CD4-positive, CD25-positive, alpha-beta regulatory T cell (primary cell): Measurements from ENCODE around the gene A1BG. TPM values are rescaled to one million over a fixed set of nuclear protein-coding genes. Genes with fewer than 3 reads are reported as not detected.
A peak's percentile ranks its signal among the peaks of the same experiment; 100 is the strongest.

ENCODE experiments used
- ATAC-seq, 2 donors: fragments of 150-1000 bp; cut with Tn5 transposase; one replicate each; pipeline ENCODE4 v1.10.0; 2021; ENCODE audit warnings: low read depth in 2 of 2, moderate number of reproducible peaks in 2 of 2, moderate library complexity in 1 of 2
- DNase-seq, 3 donors: peaks; one replicate each; pipeline versions ENCODE4 v3.0.0 to v3.0.0-alpha.2; 2012 to 2022; ENCODE audit warnings: mixed read lengths in 1 of 3
- H3K27ac ChIP-seq: one replicate; pipeline ENCODE4 v1.7.0; 2013; ENCODE audit warnings: mild to moderate bottlenecking, low read length; ENCODE audit not compliant: insufficient read depth, poor library complexity, severe bottlenecking
- H3K27me3 ChIP-seq: one replicate; pipeline ENCODE4 v1.7.0; 2013; ENCODE audit warnings: low read length; ENCODE audit not compliant: control insufficient read depth, insufficient read depth
- H3K36me3 ChIP-seq: one replicate; pipeline ENCODE4 v1.7.0; 2013; ENCODE audit warnings: mild to moderate bottlenecking, low read length, moderate library complexity; ENCODE audit not compliant: control insufficient read depth, insufficient read depth
- H3K4me1 ChIP-seq: 2 replicates; pipeline ENCODE4 v1.7.0; 2013; ENCODE audit warnings: mild to moderate bottlenecking, low read length; ENCODE audit not compliant: insufficient read depth, control insufficient read depth, poor library complexity, severe bottlenecking
- H3K4me3 ChIP-seq: one replicate; pipeline ENCODE4 v1.7.0; 2013; ENCODE audit warnings: low read depth, mild to moderate bottlenecking, low read length, moderate library complexity
- H3K9me3 ChIP-seq, 2 experiments: 1 replicate in 1 of 2; 2 replicates in 1 of 2; pipeline ENCODE4 v1.7.0; 2013; ENCODE audit warnings: low read length in 2 of 2, mild to moderate bottlenecking in 1 of 2, moderate library complexity in 1 of 2; ENCODE audit not compliant: control insufficient read depth in 2 of 2
- H3K27ac Mint-ChIP-seq, 3 donors: one replicate each; pipeline ENCODE4 v1.8.0; 2020 to 2022; ENCODE audit warnings: mild to moderate bottlenecking in 3 of 3, mixed read lengths in 3 of 3, moderate library complexity in 2 of 3
- H3K27me3 Mint-ChIP-seq: one replicate; pipeline ENCODE4 v1.8.0; 2022; ENCODE audit warnings: mild to moderate bottlenecking, mixed read lengths
- H3K36me3 Mint-ChIP-seq: one replicate; pipeline ENCODE4 v1.8.0; 2020; ENCODE audit warnings: mixed read lengths
- H3K4me1 Mint-ChIP-seq, 4 donors: one replicate each; pipeline ENCODE4 v1.8.0; 2020 to 2022; ENCODE audit warnings: mixed read lengths in 4 of 4, mild to moderate bottlenecking in 1 of 4
- H3K4me3 Mint-ChIP-seq, 4 donors: one replicate each; pipeline ENCODE4 v1.8.0; 2020 to 2022; ENCODE audit warnings: mild to moderate bottlenecking in 4 of 4, mixed read lengths in 4 of 4, moderate library complexity in 3 of 4
- H3K9me3 Mint-ChIP-seq, 7 donors: one replicate each; pipeline ENCODE4 v1.8.0; 2020 to 2022; ENCODE audit warnings: mixed read lengths in 7 of 7, mild to moderate bottlenecking in 3 of 7, moderate library complexity in 2 of 7
- polyA plus RNA-seq, 4 donors: library from polyadenylated mRNA; unstranded; fragments of 300-500 nt; fragmentation: Illumina TruSeq; gene quantifications; one replicate each; pipeline ENCODE4 v1.2.3, GENCODE V29; 2021
- total RNA-seq: library from RNA; stranded (reverse); gene quantifications from one replicate; pipeline ENCODE4 v1.2.3, GENCODE V29; 2022

A1BG gene
- total RNA-seq, result 11.8 TPM
- 10 to 100 TPM; 32.0 to 53.7 (median 39.8) TPM for polyA plus RNA-seq

DNA sequence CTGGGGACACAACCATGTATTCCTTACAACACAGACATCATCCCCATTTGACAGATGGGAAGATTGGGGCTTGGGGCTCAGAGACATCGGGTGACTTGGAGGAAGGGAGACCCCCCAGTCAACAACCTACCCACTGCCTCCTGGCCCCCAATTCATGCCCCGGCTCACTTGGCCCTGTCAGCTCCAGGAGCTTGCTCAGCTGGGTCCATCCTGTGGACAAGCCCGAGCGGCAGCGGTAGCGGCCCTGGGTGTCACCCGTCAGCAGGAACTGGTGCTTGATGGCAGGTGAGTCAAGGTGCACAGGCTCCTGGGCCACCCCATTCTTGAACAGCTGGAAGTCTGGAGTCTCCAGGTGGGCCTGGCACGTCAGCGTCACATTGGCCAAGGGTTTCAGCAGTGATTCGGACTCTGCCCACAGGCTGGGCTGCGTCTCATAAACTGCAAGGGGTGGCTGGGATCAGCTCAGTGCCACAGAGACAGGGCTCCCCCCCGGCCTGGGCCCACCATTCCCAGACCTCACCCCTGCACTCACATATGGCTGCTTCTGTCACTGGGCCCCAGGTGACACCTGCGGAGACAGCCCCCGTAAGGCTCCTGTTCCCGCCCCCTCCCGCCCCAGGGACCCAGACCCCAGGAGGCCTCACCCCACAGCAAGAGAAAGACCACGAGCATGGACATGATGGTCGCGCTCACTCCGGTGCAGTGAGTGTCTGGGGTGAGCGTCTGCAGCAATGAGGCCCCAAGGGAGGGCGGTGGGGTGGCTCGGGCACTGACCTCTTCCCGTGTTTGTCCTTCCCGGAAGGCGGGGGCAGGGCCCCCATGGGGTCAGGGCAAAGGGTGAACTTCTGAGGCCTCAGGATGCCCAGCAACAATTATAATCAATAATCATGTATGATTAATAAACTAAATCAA lies at the start of gene A1BG:
A1BG (minus strand) TSS at position 733 of the 912 bp plus-strand sequence; CDS start at position 678, 55 bp downstream.
- H3K36me3 Mint-ChIP-seq, result peaks cover 8% of the 10 kb centered on the region

GRCh38 chr19:58401840-58402421 lies 48.6 kb upstream of the A1BG start:
- peak overlapping the region in 2 of 4 donors; percentile 15 to 86 for H3K4me3 Mint-ChIP-seq
- peak overlapping the region; percentile 91 for H3K27ac ChIP-seq
- H3K36me3 Mint-ChIP-seq, result no peaks in the 10 kb centered on the region
- H3K4me3 ChIP-seq, result peak overlapping the region; percentile 51
- ATAC-seq (no peak), DNase-seq (no peak)
- H3K27me3 Mint-ChIP-seq, result peaks cover 9% of the 10 kb centered on the region
- peaks cover 0 to 23% (median 8%) of the 10 kb centered on the region in 4 donors for H3K4me1 Mint-ChIP-seq
- H3K27me3 ChIP-seq, result no peaks in the 10 kb centered on the region
- no peaks in the 10 kb centered on the region for H3K36me3 ChIP-seq
- no peak overlapping the region for H3K27ac Mint-ChIP-seq
- peaks cover 16% of the 10 kb centered on the region for H3K4me1 ChIP-seq
- H3K9me3 ChIP-seq, result no peaks in the 10 kb centered on the region
- no peaks in the 10 kb centered on the region for H3K9me3 Mint-ChIP-seq

More for the DNA sequence above, at the start of gene A1BG:
- Histone ChIP-seq H3K27ac (no peak within 1 kb of the TSS), H3K27me3 (no peaks in the 10 kb centered on the region), H3K36me3 (no peaks in the 10 kb centered on the region), H3K4me1 (peaks cover 26% of the 10 kb centered on the region), H3K9me3 (no peaks in the 10 kb centered on the region), H3K4me3 (no peak within 1 kb of the TSS)
- Mint-ChIP-seq H3K9me3 (peaks cover 0 to 2% (median 0%) of the 10 kb centered on the region in 7 donors), H3K4me3 (peak within 1 kb of the TSS in 1 of 4 donors; percentile 66), H3K4me1 (peaks cover 0 to 26% (median 6%) of the 10 kb centered on the region in 4 donors), H3K27ac (no peak within 1 kb of the TSS), H3K27me3 (peaks cover 2% of the 10 kb centered on the region)
- ATAC-seq (no peak), DNase-seq (no peak)

- Histone ChIP-seq H3K27me3 (no peaks in the 10 kb centered on the region), H3K36me3 (no peaks in the 10 kb centered on the region), H3K4me3 (peak overlapping the region; percentile 51), H3K27ac (peak overlapping the region; percentile 91), H3K4me1 (peaks cover 16% of the 10 kb centered on the region), H3K9me3 (no peaks in the 10 kb centered on the region)
- H3K4me3 Mint-ChIP-seq, result peak overlapping the region; percentile 81 to 94 (median 88)
- peak overlapping the region; percentile 66 to 95 (median 91) for H3K27ac Mint-ChIP-seq
- peaks cover 0 to 16% (median 7%) of the 10 kb centered on the region in 4 donors for H3K4me1 Mint-ChIP-seq
- H3K36me3 Mint-ChIP-seq, result no peaks in the 10 kb centered on the region
- ATAC-seq, result peak; percentile 97 to 98
- peak; percentile 98 to 100 (median 99) for DNase-seq
- H3K9me3 Mint-ChIP-seq, result no peaks in the 10 kb centered on the region
- H3K27me3 Mint-ChIP-seq, result peaks cover 9% of the 10 kb centered on the region
These were observed 47.9 kb upstream of the A1BG start for GRCh38 chr19:58400916-58401839.

DNA sequence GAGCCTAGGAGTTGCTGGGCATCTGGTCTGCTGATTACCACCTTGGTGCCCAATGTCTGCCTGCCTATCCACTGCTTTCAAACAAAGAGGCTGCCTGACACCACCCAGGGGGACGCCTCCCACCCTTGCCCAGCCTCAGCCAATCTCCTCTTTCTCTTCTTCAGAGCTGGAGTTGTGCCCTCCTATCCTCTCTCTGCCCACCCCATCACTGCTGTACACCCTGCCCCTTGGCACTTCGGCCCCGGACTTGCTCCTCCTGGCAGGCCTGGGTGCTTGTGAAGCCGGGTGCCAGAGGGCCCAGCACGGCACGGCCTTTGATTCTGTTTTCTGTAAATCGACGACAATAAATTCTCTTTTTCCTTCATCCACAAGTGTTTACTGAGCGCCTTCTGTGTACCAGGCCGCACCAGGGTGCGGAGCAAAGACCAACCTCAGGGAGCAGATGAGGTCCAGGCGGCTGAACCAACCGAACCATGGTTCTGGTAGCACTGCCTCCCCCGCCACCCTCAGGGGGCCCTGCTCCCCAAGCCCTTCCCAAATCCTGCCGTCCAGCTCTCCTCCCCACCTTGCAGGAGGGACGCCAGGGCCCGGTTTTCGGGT lies 47.1 kb upstream of the A1BG start:
- no peaks in the 10 kb centered on the region for H3K9me3 Mint-ChIP-seq
- no peak overlapping the region for H3K27ac ChIP-seq
- H3K4me3 Mint-ChIP-seq, result peak overlapping the region in 3 of 4 donors; percentile 81 to 94 (median 86)
- no peaks in the 10 kb centered on the region for H3K27me3 ChIP-seq
- peak overlapping the region in 2 of 3 donors; percentile 91 to 95 for H3K27ac Mint-ChIP-seq
- ATAC-seq (no peak), DNase-seq (no peak)
- no peak overlapping the region for H3K4me3 ChIP-seq
- no peaks in the 10 kb centered on the region for H3K36me3 ChIP-seq
- peaks cover 16% of the 10 kb centered on the region for H3K4me1 ChIP-seq
- H3K36me3 Mint-ChIP-seq, result no peaks in the 10 kb centered on the region
- peaks cover 9% of the 10 kb centered on the region for H3K27me3 Mint-ChIP-seq
- no peaks in the 10 kb centered on the region for H3K9me3 ChIP-seq
- H3K4me1 Mint-ChIP-seq, result peaks cover 0 to 16% (median 8%) of the 10 kb centered on the region in 4 donors

GRCh38 chr19:58399903-58400302 lies 46.6 kb upstream of the A1BG start:
- Mint-ChIP-seq H3K4me1 (peaks cover 0 to 17% (median 8%) of the 10 kb centered on the region in 4 donors), H3K27me3 (peaks cover 9% of the 10 kb centered on the region), H3K27ac (no peak overlapping the region), H3K9me3 (no peaks in the 10 kb centered on the region), H3K4me3 (peak overlapping the region in 3 of 4 donors; percentile 15 to 94 (median 74)), H3K36me3 (peaks cover 2% of the 10 kb centered on the region)
- Histone ChIP-seq H3K36me3 (peaks cover 3% of the 10 kb centered on the region), H3K4me3 (no peak overlapping the region), H3K9me3 (no peaks in the 10 kb centered on the region), H3K27me3 (no peaks in the 10 kb centered on the region), H3K27ac (no peak overlapping the region), H3K4me1 (peaks cover 16% of the 10 kb centered on the region)
- ATAC-seq (no peak), DNase-seq (no peak)

- peak overlapping the region in 1 of 4 donors; percentile 12 for H3K4me3 Mint-ChIP-seq
- no peak for ATAC-seq
- peaks cover 16% of the 10 kb centered on the region for H3K4me1 ChIP-seq
- H3K27ac Mint-ChIP-seq, result no peak overlapping the region
- no peaks in the 10 kb centered on the region for H3K27me3 ChIP-seq
- H3K36me3 ChIP-seq, result peaks cover 15% of the 10 kb centered on the region
- H3K9me3 Mint-ChIP-seq, result no peaks in the 10 kb centered on the region
- H3K36me3 Mint-ChIP-seq, result peaks cover 12% of the 10 kb centered on the region
- H3K27me3 Mint-ChIP-seq, result peaks cover 17% of the 10 kb centered on the region
- no peak for DNase-seq
- H3K9me3 ChIP-seq, result no peaks in the 10 kb centered on the region
- H3K4me3 ChIP-seq, result no peak overlapping the region
- H3K4me1 Mint-ChIP-seq, result peaks cover 0 to 24% (median 9%) of the 10 kb centered on the region in 4 donors
- no peak overlapping the region for H3K27ac ChIP-seq
These were observed 45.3 kb upstream of the A1BG start for GRCh38 chr19:58398545-58398944.

DNA sequence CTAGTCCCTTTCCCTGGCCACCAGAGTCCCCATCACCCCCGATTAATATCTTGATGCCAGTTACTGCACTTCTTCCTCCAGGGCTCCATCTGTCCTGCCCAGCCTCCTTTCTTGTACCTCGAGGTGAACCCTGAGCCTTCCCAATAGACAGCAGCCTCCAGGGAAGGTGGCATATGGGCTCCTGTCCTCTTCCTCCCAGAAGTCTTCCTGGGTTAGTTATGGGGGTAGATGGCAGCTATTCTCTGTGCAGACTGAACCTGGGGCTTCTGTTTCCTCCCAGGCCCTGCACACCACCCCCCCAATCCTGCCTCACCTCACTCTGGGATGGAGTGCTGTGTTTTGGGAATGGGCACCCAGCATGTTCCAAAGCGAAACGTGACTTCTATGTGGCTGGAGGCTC lies 44.8 kb upstream of the A1BG start:
- H3K27ac ChIP-seq, result no peak overlapping the region
- peaks cover 20% of the 10 kb centered on the region for H3K36me3 ChIP-seq
- H3K27me3 Mint-ChIP-seq, result peaks cover 17% of the 10 kb centered on the region
- no peak overlapping the region for H3K4me3 ChIP-seq
- no peaks in the 10 kb centered on the region for H3K27me3 ChIP-seq
- peaks cover 0 to 24% (median 9%) of the 10 kb centered on the region in 4 donors for H3K4me1 Mint-ChIP-seq
- peaks cover 16% of the 10 kb centered on the region for H3K4me1 ChIP-seq
- DNase-seq (no peak), ATAC-seq (no peak)
- peak overlapping the region in 2 of 4 donors; percentile 12 to 65 for H3K4me3 Mint-ChIP-seq
- H3K9me3 Mint-ChIP-seq, result no peaks in the 10 kb centered on the region
- no peaks in the 10 kb centered on the region for H3K9me3 ChIP-seq
- no peak overlapping the region for H3K27ac Mint-ChIP-seq
- peaks cover 15% of the 10 kb centered on the region for H3K36me3 Mint-ChIP-seq
